K562 (cell line): Measurements from ENCODE around the gene GZF1. TPM values are rescaled to one million over a fixed set of nuclear protein-coding genes. Genes with fewer than 3 reads are reported as not detected.

ENCODE experiments used
- CBFA2T3 ChIP-seq: fragments of 450-650 bp; IDR thresholded peaks from 2 replicates; pipeline ENCODE4 v1.6.1; 2017
- CREBBP ChIP-seq: IDR thresholded peaks from one replicate; pipeline ENCODE4 v1.6.1; 2012; ENCODE audit warnings: low read depth, mild to moderate bottlenecking, control low read depth, inconsistent platforms, low read length
- HDAC8 ChIP-seq: fragments of 450-650 bp; IDR thresholded peaks from 2 replicates; pipeline ENCODE4 v1.6.1; 2016; ENCODE audit warnings: mild to moderate bottlenecking, missing genetic modification characterization, moderate library complexity, missing compliant biosample characterization
- L3MBTL2 ChIP-seq: fragments of 450-650 bp; IDR thresholded peaks from 2 replicates; pipeline ENCODE4 v1.6.1; 2016; ENCODE audit warnings: mild to moderate bottlenecking, moderate library complexity
- MCM7 ChIP-seq, 2 experiments: fragments of 450-650 bp; IDR thresholded peaks; 2 replicates each; pipeline ENCODE4 v1.6.1; 2016 to 2018
- MXI1 ChIP-seq: IDR thresholded peaks from 2 replicates; pipeline ENCODE4 v1.6.1; 2011; ENCODE audit warnings: low read depth, mild to moderate bottlenecking, improper control_type of control experiment, low read length
- NBN ChIP-seq: fragments of 450-650 bp; IDR thresholded peaks from 2 replicates; pipeline ENCODE4 v1.6.1; 2016; ENCODE audit warnings: low read depth, mild to moderate bottlenecking
- NFRKB ChIP-seq: fragments of 450-650 bp; IDR thresholded peaks from 2 replicates; pipeline ENCODE4 v1.6.1; 2016; ENCODE audit warnings: low read depth
- SP2 ChIP-seq: IDR thresholded peaks from 2 replicates; pipeline ENCODE4 v1.6.1; 2011; ENCODE audit warnings: mild to moderate bottlenecking, low read depth, low read length, moderate library complexity; ENCODE audit not compliant: poor library complexity, severe bottlenecking; ENCODE audit errors: extremely low read depth
- TCF7L2 ChIP-seq: fragments of 150-350 bp; IDR thresholded peaks from 2 replicates; pipeline ENCODE4 v1.6.1; 2016; ENCODE audit warnings: low read depth, mild to moderate bottlenecking, low read length, moderate library complexity
- ZNF316 ChIP-seq: fragments of 450-650 bp; IDR thresholded peaks from 2 replicates; pipeline ENCODE4 v1.6.1; 2016
- ZNF444 ChIP-seq: fragments of 250-450 bp; sonication (Bioruptor Pico); IDR thresholded peaks from 2 replicates; pipeline ENCODE4 v1.4.0; 2020; ENCODE audit warnings: mild to moderate bottlenecking, moderate library complexity
- ZNF780A ChIP-seq: fragments of 250-450 bp; sonication (Bioruptor Pico); IDR thresholded peaks from 2 replicates; pipeline ENCODE4 v1.5.0; 2021; ENCODE audit warnings: mild to moderate bottlenecking
- ZNF79 ChIP-seq: fragments of 250-450 bp; sonication (Bioruptor Pico); IDR thresholded peaks from 2 replicates; pipeline ENCODE4 v1.4.0; 2020; ENCODE audit warnings: low read depth, mild to moderate bottlenecking, moderate library complexity
- polyA plus RNA-seq, 8 experiments: library from polyadenylated mRNA; depleted of rRNA in 4 of 8; stranded (reverse) in 5 of 8; unstranded in 3 of 8; fragments of >200 nt; fragmentation: Nextera tagmentation in 2 of 8; fragmentation: Illumina TruSeq in 1 of 8; extraction: Ambion mirVana in 2 of 8; extraction: Trizol in 1 of 8; gene quantifications; 2 replicates each; pipeline versions ENCODE4 v1.2.1 to v1.2.3, GENCODE V29; 2011 to 2014; ENCODE audit warnings: inconsistent platforms in 1 of 8, missing spikeins in 1 of 8
- total RNA-seq, 7 experiments: library from RNA; depleted of rRNA in 6 of 7; stranded (reverse); fragments of >200 nt in 6 of 7; fragmentation: Illumina TruSeq in 2 of 7; extraction: Trizol in 2 of 7; gene quantifications; 2 replicates each; pipeline versions ENCODE4 v1.2.1 to v1.2.3, GENCODE V29; 2011 to 2021; ENCODE audit warnings: low replicate concordance in 1 of 7
- TF ChIP-seq, protein P1 (sequence below): fragments of 450-650 bp; formaldehyde crosslinking; IDR thresholded peaks from 2 replicates; pipeline ENCODE4 v1.4.0; 2022; ENCODE audit warnings: mild to moderate bottlenecking, moderate library complexity
- TF ChIP-seq, protein P2 (sequence below): sonication (generic); formaldehyde crosslinking; IDR thresholded peaks from 2 replicates; pipeline ENCODE4 v1.8.0; 2022; ENCODE audit warnings: mild to moderate bottlenecking, missing genetic modification reagents
- TF ChIP-seq, protein P3 (sequence below): fragments of 250-450 bp; sonication (Bioruptor Pico); IDR thresholded peaks from 2 replicates; pipeline ENCODE4 v1.8.0; 2021; ENCODE audit warnings: moderate library complexity, mild to moderate bottlenecking, inconsistent platforms
- TF ChIP-seq, protein P4 (sequence below): fragments of 450-650 bp; IDR thresholded peaks from 2 replicates; pipeline ENCODE4 v1.6.1; 2017; ENCODE audit warnings: antibody characterized with exemption, mild to moderate bottlenecking

The GZF1 gene
- total and polyA plus RNA-seq, 9 of the 15 experiments (the other 6 are each of a cell fraction or from before 2014, with no cell fraction given) = 1.2 to 15.7 (median 7.4) TPM

GRCh38 chr20:23350196-23350903 is 11.6 kb upstream of the GZF1 start, which contains the start of gene NXT1 (continued):
- TF ChIP-seq ZNF316 = no peak
- TF ChIP-seq ZNF79 (CRISPR knock-in tag) = no peak
- TF ChIP-seq CBFA2T3 = 0 out of 2 replicates have a peak, but pooled peaks have one; percentile 15
- TF ChIP-seq NBN = no peak
- no peak for TF ChIP-seq TCF7L2
- TF ChIP-seq SP2 = peak; percentile 67
- TF ChIP-seq MCM7 (IDR thresholded peaks at IDR 0.05) = no peak
- TF ChIP-seq HDAC8 = peak; percentile 67; the same call in 1 of the 2 replicates
- peak; percentile 96 for TF ChIP-seq L3MBTL2
- no peak for TF ChIP-seq NFRKB
- TF ChIP-seq, protein P1, sequence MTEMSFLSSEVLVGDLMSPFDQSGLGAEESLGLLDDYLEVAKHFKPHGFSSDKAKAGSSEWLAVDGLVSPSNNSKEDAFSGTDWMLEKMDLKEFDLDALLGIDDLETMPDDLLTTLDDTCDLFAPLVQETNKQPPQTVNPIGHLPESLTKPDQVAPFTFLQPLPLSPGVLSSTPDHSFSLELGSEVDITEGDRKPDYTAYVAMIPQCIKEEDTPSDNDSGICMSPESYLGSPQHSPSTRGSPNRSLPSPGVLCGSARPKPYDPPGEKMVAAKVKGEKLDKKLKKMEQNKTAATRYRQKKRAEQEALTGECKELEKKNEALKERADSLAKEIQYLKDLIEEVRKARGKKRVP (CRISPR knock-in tag) = no peak
- no peak for TF ChIP-seq ZNF444 (CRISPR knock-in tag)
- TF ChIP-seq, protein P2, sequence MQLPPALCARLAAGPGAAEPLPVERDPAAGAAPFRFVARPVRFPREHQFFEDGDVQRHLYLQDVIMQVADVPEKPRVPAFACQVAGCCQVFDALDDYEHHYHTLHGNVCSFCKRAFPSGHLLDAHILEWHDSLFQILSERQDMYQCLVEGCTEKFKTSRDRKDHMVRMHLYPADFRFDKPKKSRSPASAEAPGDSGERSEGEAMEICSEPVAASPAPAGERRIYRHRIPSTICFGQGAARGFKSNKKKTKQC (CRISPR knock-in tag) = peak; percentile 80; the same call in 1 of the 2 replicates
- no peak for TF ChIP-seq ZNF780A (CRISPR knock-in tag)
- TF ChIP-seq, protein P3, sequence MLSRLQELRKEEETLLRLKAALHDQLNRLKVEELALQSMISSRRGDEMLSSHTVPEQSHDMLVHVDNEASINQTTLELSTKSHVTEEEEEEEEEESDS = no peak
- TF ChIP-seq MXI1 = no peak
- no peak for TF ChIP-seq CREBBP
- TF ChIP-seq, protein P4, sequence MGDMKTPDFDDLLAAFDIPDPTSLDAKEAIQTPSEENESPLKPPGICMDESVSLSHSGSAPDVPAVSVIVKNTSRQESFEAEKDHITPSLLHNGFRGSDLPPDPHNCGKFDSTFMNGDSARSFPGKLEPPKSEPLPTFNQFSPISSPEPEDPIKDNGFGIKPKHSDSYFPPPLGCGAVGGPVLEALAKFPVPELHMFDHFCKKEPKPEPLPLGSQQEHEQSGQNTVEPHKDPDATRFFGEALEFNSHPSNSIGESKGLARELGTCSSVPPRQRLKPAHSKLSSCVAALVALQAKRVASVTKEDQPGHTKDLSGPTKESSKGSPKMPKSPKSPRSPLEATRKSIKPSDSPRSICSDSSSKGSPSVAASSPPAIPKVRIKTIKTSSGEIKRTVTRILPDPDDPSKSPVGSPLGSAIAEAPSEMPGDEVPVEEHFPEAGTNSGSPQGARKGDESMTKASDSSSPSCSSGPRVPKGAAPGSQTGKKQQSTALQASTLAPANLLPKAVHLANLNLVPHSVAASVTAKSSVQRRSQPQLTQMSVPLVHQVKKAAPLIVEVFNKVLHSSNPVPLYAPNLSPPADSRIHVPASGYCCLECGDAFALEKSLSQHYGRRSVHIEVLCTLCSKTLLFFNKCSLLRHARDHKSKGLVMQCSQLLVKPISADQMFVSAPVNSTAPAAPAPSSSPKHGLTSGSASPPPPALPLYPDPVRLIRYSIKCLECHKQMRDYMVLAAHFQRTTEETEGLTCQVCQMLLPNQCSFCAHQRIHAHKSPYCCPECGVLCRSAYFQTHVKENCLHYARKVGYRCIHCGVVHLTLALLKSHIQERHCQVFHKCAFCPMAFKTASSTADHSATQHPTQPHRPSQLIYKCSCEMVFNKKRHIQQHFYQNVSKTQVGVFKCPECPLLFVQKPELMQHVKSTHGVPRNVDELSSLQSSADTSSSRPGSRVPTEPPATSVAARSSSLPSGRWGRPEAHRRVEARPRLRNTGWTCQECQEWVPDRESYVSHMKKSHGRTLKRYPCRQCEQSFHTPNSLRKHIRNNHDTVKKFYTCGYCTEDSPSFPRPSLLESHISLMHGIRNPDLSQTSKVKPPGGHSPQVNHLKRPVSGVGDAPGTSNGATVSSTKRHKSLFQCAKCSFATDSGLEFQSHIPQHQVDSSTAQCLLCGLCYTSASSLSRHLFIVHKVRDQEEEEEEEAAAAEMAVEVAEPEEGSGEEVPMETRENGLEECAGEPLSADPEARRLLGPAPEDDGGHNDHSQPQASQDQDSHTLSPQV = peak; percentile 70
